Breast epithelium (tissue), 3 donors: ENCODE results near the gene IQGAP2.

Experiments used
- POLR2A ChIP-seq: fragments of 450-650 bp; IDR thresholded peaks from one replicate; pipeline ENCODE4 v1.6.1; 2016; ENCODE audit warnings: antibody characterized with exemption, mild to moderate bottlenecking, moderate library complexity
- POLR2AphosphoS5 ChIP-seq, 3 donors: sonication (generic); formaldehyde crosslinking; IDR thresholded peaks; one replicate each; pipeline ENCODE4 v1.6.1; 2017; ENCODE audit warnings: antibody characterized with exemption in 3 of 3
- TF ChIP-seq, protein P1 (sequence below), 3 donors: fragments of 450-650 bp; IDR thresholded peaks; one replicate each; pipeline ENCODE4 v1.5.1; 2016 to 2017; ENCODE audit warnings: antibody characterized with exemption in 3 of 3, mild to moderate bottlenecking in 3 of 3, moderate library complexity in 3 of 3

DNA sequence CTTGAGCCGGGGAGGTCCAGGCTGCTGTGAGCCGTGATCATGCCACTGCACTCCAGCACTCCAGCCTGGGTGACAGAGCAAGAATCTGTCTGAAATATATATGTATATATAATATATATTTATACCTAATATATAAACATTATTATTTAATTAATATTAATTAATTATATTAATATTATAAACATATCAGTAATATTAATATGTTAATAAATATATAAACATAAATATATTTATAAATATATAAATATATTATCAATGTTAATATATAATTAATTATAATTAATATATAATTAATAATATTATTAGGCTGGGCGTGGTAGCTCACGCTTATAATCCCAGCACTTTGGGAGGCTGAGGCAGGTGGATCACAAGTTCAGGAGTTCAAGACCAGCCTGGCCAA, 354.0 kb downstream of the IQGAP2 start:
- TF ChIP-seq, protein P1, sequence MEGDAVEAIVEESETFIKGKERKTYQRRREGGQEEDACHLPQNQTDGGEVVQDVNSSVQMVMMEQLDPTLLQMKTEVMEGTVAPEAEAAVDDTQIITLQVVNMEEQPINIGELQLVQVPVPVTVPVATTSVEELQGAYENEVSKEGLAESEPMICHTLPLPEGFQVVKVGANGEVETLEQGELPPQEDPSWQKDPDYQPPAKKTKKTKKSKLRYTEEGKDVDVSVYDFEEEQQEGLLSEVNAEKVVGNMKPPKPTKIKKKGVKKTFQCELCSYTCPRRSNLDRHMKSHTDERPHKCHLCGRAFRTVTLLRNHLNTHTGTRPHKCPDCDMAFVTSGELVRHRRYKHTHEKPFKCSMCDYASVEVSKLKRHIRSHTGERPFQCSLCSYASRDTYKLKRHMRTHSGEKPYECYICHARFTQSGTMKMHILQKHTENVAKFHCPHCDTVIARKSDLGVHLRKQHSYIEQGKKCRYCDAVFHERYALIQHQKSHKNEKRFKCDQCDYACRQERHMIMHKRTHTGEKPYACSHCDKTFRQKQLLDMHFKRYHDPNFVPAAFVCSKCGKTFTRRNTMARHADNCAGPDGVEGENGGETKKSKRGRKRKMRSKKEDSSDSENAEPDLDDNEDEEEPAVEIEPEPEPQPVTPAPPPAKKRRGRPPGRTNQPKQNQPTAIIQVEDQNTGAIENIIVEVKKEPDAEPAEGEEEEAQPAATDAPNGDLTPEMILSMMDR (IDR thresholded peaks at IDR 0.05), result no peak
- no peak for TF ChIP-seq POLR2A
- no peak for TF ChIP-seq POLR2AphosphoS5 (IDR thresholded peaks at IDR 0.05)
